GM12875 (cell line): ENCODE measurements around the gene PLCB3.

Experiments used
- H3K4me3 ChIP-seq: one replicate; pipeline ENCODE4 v1.5.1; 2011; ENCODE audit warnings: low read depth, low read length, control low read depth
- TF ChIP-seq, protein P1 (sequence below): IDR thresholded peaks from 2 replicates; pipeline ENCODE4 v1.5.1; 2011; ENCODE audit warnings: low read depth, mild to moderate bottlenecking, control low read depth, inconsistent platforms, low read length, moderate library complexity, borderline replicate concordance; ENCODE audit not compliant: insufficient read depth

Gene PLCB3

DNA sequence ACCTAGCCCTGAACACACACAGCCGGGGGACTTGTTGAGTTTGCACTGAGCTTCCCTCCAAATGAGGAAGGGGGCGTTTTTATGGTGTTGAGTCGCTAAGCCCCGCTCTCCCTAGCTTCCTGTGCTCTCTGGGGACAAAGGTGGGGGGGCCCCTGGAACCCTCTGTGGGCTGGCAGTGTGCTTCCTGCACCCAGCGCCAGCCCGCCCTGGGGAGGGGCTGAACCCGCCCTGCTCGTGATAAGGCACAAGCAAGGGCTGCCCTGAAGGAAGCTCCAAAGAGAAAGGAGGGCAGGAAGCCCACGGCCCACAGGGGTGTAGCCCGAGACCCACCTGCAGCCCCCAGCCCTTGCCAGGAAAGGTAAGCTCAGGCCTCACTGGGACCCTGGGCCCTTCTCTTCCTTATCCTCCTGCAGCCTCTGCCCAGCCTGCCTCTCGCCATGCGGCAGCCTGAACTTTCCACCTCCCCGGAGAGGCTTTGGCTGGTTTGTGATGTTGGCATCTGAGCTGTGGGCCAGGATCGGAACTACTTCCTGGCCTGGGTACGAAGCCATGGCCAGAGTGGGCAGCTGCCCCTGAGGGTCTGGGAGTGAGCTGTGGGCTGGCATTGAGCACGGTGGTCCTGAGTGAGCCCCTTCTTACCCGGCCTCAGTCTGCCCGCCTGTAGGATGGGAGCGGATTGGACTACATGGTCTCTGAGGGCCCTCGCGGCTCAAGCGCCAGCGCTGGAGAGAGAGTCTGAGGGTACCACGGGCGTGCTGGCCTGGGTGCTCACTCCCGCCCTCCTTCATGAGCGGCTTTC is 44.7 kb upstream of the PLCB3 start, which contains the start of gene FERMT3:
Gene FERMT3, plus strand, starts transcription at position 265 of the 799 bp plus-strand sequence. CDS start 644 bp downstream, outside the sequence.
- TF ChIP-seq, protein P1, sequence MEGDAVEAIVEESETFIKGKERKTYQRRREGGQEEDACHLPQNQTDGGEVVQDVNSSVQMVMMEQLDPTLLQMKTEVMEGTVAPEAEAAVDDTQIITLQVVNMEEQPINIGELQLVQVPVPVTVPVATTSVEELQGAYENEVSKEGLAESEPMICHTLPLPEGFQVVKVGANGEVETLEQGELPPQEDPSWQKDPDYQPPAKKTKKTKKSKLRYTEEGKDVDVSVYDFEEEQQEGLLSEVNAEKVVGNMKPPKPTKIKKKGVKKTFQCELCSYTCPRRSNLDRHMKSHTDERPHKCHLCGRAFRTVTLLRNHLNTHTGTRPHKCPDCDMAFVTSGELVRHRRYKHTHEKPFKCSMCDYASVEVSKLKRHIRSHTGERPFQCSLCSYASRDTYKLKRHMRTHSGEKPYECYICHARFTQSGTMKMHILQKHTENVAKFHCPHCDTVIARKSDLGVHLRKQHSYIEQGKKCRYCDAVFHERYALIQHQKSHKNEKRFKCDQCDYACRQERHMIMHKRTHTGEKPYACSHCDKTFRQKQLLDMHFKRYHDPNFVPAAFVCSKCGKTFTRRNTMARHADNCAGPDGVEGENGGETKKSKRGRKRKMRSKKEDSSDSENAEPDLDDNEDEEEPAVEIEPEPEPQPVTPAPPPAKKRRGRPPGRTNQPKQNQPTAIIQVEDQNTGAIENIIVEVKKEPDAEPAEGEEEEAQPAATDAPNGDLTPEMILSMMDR, result no peak
- peak within 1 kb of the TSS; percentile 95 for H3K4me3 ChIP-seq

DNA sequence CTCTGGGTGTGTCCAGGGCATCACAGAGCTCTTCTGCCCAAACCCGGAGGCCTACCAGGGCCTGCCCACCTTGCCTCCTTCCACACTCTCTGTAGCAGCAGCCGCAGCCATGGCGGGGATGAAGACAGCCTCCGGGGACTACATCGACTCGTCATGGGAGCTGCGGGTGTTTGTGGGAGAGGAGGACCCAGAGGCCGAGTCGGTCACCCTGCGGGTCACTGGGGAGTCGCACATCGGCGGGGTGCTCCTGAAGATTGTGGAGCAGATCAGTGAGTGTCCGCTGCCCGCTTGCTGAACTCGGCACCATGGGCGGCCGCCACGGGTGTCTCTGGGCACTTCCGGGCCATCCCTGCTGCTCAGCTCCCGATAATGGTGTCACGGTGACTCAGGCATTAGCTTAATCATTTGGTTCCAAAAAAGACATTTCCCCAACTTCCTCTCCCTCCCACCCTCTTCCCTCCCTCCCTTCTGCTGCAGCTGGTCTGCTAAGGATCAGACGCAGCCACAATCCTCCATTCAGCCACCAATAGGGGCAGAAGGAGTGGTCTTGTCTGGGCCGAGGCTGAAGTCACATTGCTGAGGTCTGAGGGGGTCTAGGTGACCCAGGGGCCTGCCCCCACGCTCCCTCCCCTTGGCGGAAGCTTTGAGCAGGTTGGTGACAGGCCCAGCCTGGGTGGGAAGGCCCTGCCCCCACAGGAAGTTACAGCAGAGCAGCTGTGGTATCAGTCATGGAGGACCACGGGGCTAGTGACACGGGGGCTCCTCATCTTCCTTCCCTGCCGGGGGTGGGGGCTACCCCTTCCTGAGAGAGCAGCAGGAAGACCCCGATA is 43.9 kb upstream of the PLCB3 start:
- TF ChIP-seq, protein P1, result 0 out of 2 replicates have a peak, but pooled peaks have one; percentile 1
- peak overlapping the region; percentile 95 for H3K4me3 ChIP-seq

DNA sequence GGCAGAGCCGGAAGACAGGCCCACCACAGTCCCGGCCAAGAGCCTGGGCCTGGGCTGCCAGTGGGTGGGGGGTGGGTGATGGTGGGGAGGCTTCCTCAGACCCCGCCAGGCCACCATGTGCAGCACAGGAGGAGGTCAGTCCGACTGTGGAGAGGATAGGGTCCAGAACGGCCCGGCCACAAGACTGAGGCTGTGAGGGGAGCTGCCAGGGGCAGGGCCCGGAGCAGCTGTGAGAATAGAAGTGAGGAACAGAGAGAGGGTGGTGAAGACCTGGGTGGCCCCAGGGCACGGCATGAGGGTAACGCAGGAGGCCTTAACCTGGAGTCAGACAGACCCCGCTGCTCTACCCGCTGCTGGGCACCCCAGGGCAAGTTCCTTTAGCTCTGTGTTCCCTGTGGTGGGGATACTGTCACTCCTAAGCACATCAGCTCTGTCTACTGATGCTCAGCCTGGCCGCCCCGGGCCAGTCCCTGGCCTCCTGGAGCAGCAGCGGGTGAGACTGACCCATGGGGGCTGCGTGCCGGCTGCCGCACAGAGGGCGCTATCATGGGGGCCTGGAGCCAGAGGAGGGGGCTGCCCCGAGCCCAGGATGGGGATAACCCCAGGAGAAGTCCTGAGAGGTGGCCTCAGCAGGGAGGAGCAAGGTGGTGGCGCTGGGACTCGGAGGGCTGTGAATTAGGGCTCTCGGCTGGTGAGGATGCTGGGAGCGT is 43.1 kb upstream of the PLCB3 start:
- H3K4me3 ChIP-seq, result peak overlapping the region; percentile 95

DNA sequence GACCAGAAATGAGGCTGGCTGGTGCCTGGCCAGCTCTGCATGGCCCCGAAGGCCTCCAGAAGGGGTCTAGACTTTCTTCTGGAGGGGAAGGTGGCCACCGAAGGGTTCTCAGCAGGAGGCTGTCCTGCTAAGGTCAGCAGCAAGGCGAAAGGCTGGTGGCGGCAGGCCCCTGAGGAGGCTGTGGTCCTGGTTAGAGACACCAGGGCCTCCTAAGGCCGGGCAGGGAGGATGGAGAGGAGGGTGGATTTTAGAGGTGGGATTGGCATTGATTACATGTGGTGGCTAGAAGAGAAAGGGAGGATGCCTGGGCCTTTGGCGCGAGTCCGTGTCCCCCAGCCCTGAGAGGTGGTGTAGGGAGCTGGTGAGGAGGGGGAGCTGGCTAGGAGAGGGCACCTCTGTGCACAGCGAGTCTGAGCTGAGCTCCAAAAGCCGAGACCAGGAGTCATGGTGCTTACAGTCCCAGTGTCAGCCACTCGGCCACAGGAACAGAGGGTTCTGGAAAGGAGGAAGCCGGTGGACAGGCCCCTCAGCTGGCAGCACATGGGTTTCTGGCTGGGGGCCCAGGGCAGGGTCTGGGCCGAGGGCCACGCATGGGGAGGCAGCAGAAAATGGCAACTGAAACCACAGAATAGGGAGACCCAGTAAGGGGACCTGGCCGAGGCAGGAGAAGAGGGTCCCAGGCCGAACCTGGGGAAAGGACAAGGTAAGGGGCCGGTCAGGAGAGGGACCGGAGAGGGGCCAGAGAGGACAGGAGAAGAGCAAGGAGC is 42.4 kb upstream of the PLCB3 start:
- TF ChIP-seq, protein P1, result no peak
- H3K4me3 ChIP-seq, result no peak overlapping the region

More for the DNA sequence above, 43.1 kb upstream of the PLCB3 start:
- TF ChIP-seq, protein P1, result no peak

DNA sequence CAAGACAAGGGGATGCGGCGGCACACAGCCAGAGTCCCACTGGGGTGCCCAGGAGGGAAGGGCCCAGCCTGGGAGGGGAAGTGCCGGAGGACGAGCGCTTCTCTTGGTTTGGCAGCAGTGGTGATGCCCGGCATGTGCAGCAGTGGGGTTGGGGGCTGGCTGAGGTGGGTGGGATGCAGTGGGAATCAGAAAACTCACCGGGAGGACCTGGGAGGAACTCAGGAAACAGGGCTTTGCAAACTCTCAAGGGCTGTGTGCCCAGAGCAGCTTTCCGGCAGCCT is 41.8 kb upstream of the PLCB3 start:
- H3K4me3 ChIP-seq, result no peak overlapping the region
- TF ChIP-seq, protein P1, result no peak

DNA sequence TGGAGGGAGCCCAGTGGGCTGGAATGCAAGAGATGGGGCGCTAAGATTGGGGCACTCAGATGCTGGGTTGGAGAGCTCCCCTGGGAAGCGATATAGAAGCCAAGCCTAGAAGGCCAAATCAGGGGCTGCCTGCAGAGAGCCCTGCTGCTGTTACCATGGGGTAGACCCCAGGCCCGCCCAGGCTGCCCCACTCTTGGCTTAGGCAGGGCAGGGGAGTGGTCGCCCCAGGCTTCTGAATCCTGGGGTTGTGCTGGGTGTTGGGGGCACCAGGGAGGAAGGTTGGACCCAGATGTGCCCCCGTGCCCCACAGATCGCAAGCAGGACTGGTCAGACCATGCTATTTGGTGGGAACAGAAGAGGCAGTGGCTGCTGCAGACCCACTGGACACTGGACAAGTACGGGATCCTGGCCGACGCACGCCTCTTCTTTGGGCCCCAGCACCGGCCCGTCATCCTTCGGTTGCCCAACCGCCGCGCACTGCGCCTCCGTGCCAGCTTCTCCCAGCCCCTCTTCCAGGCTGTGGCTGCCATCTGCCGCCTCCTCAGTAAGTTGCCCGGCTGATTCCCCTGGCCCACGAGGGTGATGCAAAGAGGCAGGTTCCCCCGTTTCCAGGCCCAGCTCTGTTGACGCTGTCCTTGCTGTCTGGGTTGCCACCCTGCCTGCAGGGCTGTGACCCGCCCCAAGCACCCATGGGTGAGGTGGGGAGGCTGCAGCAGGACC is 40.9 kb upstream of the PLCB3 start:
- TF ChIP-seq, protein P1, result no peak
- H3K4me3 ChIP-seq, result no peak overlapping the region
